ENCODE data around the gene APOBEC3G.

APOBEC3G gene

GRCh38 chr22:39101226-39101625 lies 24.2 kb downstream of the APOBEC3G start:
- no peak for ATAC-seq
- no peak for TF ChIP-seq ZNF565 (CRISPR knock-in tag; conservative IDR thresholded peaks at IDR 0.05; ENCODE audit: low read depth)

- ATAC-seq: no peak
- no peak for TF ChIP-seq POU6F1 (CRISPR knock-in tag; IDR thresholded peaks at IDR 0.05; ENCODE audit: borderline replicate concordance, low read depth)
- TF ChIP-seq TOX (CRISPR knock-in tag; IDR thresholded peaks at IDR 0.05; ENCODE audit: borderline replicate concordance): no peak
- no peak for TF ChIP-seq GLIS3 (CRISPR knock-in tag; IDR thresholded peaks at IDR 0.05)
- no peak for TF ChIP-seq BACH2 (CRISPR knock-in tag; IDR thresholded peaks at IDR 0.05; ENCODE audit: borderline replicate concordance)
- TF ChIP-seq CSDC2 (CRISPR knock-in tag; IDR thresholded peaks at IDR 0.05): no peak
- no peak for TF ChIP-seq ESRRG (CRISPR knock-in tag; IDR thresholded peaks at IDR 0.05)
- no peak for TF ChIP-seq RARB (CRISPR knock-in tag; IDR thresholded peaks at IDR 0.05)
- TF ChIP-seq CREB5 (CRISPR knock-in tag; IDR thresholded peaks at IDR 0.05; ENCODE audit: low read depth): no peak
- no peak for TF ChIP-seq PATZ1 (CRISPR knock-in tag; IDR thresholded peaks at IDR 0.05; ENCODE audit: borderline replicate concordance)
- no peak for TF ChIP-seq CSRNP3 (CRISPR knock-in tag; IDR thresholded peaks at IDR 0.05)
- TF ChIP-seq ZNF70 (CRISPR knock-in tag; IDR thresholded peaks at IDR 0.05): no peak
- TF ChIP-seq ZFP3 (CRISPR knock-in tag; IDR thresholded peaks at IDR 0.05): no peak
- no peak for TF ChIP-seq PPARA (CRISPR knock-in tag; IDR thresholded peaks at IDR 0.05; ENCODE audit: borderline replicate concordance)
- no peak for TF ChIP-seq TSHZ2 (CRISPR knock-in tag; IDR thresholded peaks at IDR 0.05)
- TF ChIP-seq TCF4 (CRISPR knock-in tag; IDR thresholded peaks at IDR 0.05; ENCODE audit: borderline replicate concordance): no peak
- no peak for TF ChIP-seq ZNF565 (CRISPR knock-in tag; conservative IDR thresholded peaks at IDR 0.05; ENCODE audit: low read depth)
- no peak for TF ChIP-seq ZC3H10 (CRISPR knock-in tag; IDR thresholded peaks at IDR 0.05)
- no peak for TF ChIP-seq ISL1 (CRISPR knock-in tag; IDR thresholded peaks at IDR 0.05)
- TF ChIP-seq ZNF8 (CRISPR knock-in tag; IDR thresholded peaks at IDR 0.05): no peak
- no peak for TF ChIP-seq ARNTL (CRISPR knock-in tag; IDR thresholded peaks at IDR 0.05; ENCODE audit: borderline replicate concordance, low read depth)
These were observed 26.4 kb downstream of the APOBEC3G start for GRCh38 chr22:39103431-39103830.

GRCh38 chr22:39106326-39106725 lies 29.3 kb downstream of the APOBEC3G start:
- no peak for ATAC-seq
- TF ChIP-seq ZNF8 (CRISPR knock-in tag; IDR thresholded peaks at IDR 0.05) (no peak), ZNF70 (CRISPR knock-in tag; IDR thresholded peaks at IDR 0.05) (no peak), TSHZ2 (CRISPR knock-in tag; IDR thresholded peaks at IDR 0.05) (no peak), TOX (CRISPR knock-in tag; IDR thresholded peaks at IDR 0.05; ENCODE audit: borderline replicate concordance) (no peak), POU6F1 (CRISPR knock-in tag; IDR thresholded peaks at IDR 0.05; ENCODE audit: borderline replicate concordance, low read depth) (no peak), ZC3H10 (CRISPR knock-in tag; IDR thresholded peaks at IDR 0.05) (no peak), OSR1 (CRISPR knock-in tag; IDR thresholded peaks at IDR 0.05) (no peak), SNAI2 (CRISPR knock-in tag; IDR thresholded peaks at IDR 0.05) (no peak), TCF4 (CRISPR knock-in tag; IDR thresholded peaks at IDR 0.05; ENCODE audit: borderline replicate concordance) (no peak), ISL1 (CRISPR knock-in tag; IDR thresholded peaks at IDR 0.05) (no peak), CREB5 (CRISPR knock-in tag; IDR thresholded peaks at IDR 0.05; ENCODE audit: low read depth) (no peak), ZFP3 (CRISPR knock-in tag; IDR thresholded peaks at IDR 0.05) (no peak), GLIS3 (CRISPR knock-in tag; IDR thresholded peaks at IDR 0.05) (no peak)

Data from SK-N-SH treated with all-trans-retinoic acid at 6 μM for 48 hours (cell line).